ENCODE data around the gene DIAPH1.

GRCh38 chr5:141585594-141585993 is 33.2 kb downstream of the DIAPH1 start:
- TF ChIP-seq, protein P1, sequence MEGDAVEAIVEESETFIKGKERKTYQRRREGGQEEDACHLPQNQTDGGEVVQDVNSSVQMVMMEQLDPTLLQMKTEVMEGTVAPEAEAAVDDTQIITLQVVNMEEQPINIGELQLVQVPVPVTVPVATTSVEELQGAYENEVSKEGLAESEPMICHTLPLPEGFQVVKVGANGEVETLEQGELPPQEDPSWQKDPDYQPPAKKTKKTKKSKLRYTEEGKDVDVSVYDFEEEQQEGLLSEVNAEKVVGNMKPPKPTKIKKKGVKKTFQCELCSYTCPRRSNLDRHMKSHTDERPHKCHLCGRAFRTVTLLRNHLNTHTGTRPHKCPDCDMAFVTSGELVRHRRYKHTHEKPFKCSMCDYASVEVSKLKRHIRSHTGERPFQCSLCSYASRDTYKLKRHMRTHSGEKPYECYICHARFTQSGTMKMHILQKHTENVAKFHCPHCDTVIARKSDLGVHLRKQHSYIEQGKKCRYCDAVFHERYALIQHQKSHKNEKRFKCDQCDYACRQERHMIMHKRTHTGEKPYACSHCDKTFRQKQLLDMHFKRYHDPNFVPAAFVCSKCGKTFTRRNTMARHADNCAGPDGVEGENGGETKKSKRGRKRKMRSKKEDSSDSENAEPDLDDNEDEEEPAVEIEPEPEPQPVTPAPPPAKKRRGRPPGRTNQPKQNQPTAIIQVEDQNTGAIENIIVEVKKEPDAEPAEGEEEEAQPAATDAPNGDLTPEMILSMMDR (IDR thresholded peaks at IDR 0.05): no peak
- TF ChIP-seq POLR2A (IDR thresholded peaks at IDR 0.05): no peak

All from Peyer's patch (tissue), 4 donors.